HG03565 (cell line): ENCODE data around the gene TAS2R41.
"Not testable (repeated sequence)": the region's sequence is repeated elsewhere in the genome, so short reads cannot be mapped to it uniquely, and the experiment has no call there.

Experiments used
- ATAC-seq: cut with Tn5 transposase; IDR thresholded peaks from one replicate; pipeline ENCODE4 v1.9.1; 2021; ENCODE audit warnings: mild to moderate bottlenecking, moderate library complexity; ENCODE audit not compliant: unreplicated experiment

TAS2R41 gene

DNA sequence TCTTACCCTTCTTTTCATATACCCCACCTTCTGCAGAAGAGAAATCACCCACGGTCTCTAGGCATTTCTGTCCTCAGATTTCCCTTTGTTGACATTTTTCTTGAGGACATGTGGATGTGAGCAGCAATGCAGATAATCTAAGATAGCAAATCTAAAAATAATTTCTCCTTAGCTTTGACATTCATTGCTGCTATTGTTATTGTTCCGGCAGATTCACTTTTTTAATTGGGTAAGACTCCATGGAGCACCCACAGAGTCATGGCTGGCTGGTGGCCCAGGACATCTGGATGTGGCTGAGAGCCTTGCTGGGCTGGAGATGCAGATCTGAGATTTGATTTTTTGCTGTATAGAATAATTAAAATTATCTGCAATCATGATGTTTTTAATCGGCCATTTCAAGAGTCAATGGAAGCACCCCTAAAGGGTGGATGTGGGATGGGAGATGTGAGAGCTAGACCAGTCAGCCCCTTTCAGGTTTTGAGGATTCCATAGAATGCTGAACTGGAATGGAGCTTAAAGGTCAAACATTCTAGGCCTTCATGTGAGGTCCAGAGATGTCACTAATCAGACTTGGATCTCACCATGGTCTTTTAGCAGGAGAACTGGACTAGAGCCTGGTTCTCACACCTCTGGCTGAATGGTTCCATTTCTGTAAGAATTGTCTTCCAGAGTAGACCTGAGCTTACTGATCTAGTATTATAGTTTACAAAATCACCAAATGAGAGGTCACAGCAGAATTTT, 37.5 kb downstream of the TAS2R41 start:
- no peak for ATAC-seq

DNA sequence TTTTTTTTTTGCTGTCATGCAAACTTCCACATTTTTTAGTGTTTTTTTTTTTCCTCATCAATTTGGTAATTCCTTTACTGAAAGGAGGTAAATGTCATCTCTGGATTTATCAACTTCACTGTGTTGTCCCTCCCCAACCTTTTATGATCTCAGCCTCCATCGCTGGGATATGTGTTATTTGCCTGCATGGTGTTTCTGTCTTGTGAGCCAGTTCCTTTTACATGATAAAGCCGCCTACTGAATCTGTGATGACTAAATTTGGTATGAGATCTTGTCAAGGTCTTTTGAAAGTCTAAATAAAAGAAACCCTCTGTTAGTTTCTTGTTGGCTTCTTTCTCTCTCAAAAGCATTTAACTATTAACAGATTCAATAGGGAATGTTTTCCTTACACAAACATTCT, 39.3 kb downstream of the TAS2R41 start:
- ATAC-seq, result no peak

GRCh38 chr7:143518521-143518920, 40.8 kb downstream of the TAS2R41 start:
- ATAC-seq, result no peak

GRCh38 chr7:143518941-143519340, 41.3 kb downstream of the TAS2R41 start:
- no peak for ATAC-seq

GRCh38 chr7:143519411-143520131, 41.9 kb downstream of the TAS2R41 start:
- ATAC-seq, result no peak

GRCh38 chr7:143522309-143522916, 44.7 kb downstream of the TAS2R41 start:
- ATAC-seq, result not testable (repeated sequence)
